HPDE6-E6E7 (cell line): ENCODE data around the gene PSMB7.

Experiments
- DNase-seq: peaks from one replicate; pipeline ENCODE4 v3.0.0; 2011; ENCODE audit warnings: missing footprints; ENCODE audit errors: extremely low spot score

Gene PSMB7

GRCh38 chr9:124411514-124412227 lies 3.6 kb downstream of the PSMB7 start:
- DNase-seq: peak; percentile 63

GRCh38 chr9:124410321-124410913 lies 4.8 kb downstream of the PSMB7 start:
- DNase-seq: no peak

GRCh38 chr9:124409410-124409809 lies 5.8 kb downstream of the PSMB7 start:
- no peak for DNase-seq

- no peak for DNase-seq
Observed at GRCh38 chr9:124403246-124403645, 12.0 kb downstream of the PSMB7 start.

GRCh38 chr9:124399968-124400940 lies 15.0 kb downstream of the PSMB7 start:
- DNase-seq: no peak

GRCh38 chr9:124399323-124399967 lies 15.8 kb downstream of the PSMB7 start:
- DNase-seq: no peak

GRCh38 chr9:124398191-124398935 lies 16.9 kb downstream of the PSMB7 start:
- DNase-seq: no peak

GRCh38 chr9:124395826-124396225 lies 19.4 kb downstream of the PSMB7 start:
- no peak for DNase-seq

- no peak for DNase-seq
Observed at GRCh38 chr9:124394596-124394995, 20.6 kb downstream of the PSMB7 start.

- DNase-seq: no peak
Observed at GRCh38 chr9:124394167-124394566, 21.1 kb downstream of the PSMB7 start.

GRCh38 chr9:124392871-124393460 lies 22.3 kb downstream of the PSMB7 start:
- peak; percentile 98 for DNase-seq

- DNase-seq: no peak
Observed at GRCh38 chr9:124392254-124392870, 22.9 kb downstream of the PSMB7 start.

GRCh38 chr9:124390794-124391658 lies 24.2 kb downstream of the PSMB7 start:
- no peak for DNase-seq

- no peak for DNase-seq
Observed at GRCh38 chr9:124389146-124389939, 25.9 kb downstream of the PSMB7 start.

GRCh38 chr9:124388275-124389048 lies 26.8 kb downstream of the PSMB7 start:
- DNase-seq: no peak

GRCh38 chr9:124386201-124386600 lies 29.0 kb downstream of the PSMB7 start:
- no peak for DNase-seq

- DNase-seq: no peak
Observed at GRCh38 chr9:124385623-124386022, 29.6 kb downstream of the PSMB7 start.

GRCh38 chr9:124384846-124385245 lies 30.4 kb downstream of the PSMB7 start:
- no peak for DNase-seq
